Fibroblast of mammary gland (primary cell): Measurements from ENCODE around the gene IGFBP4.

Source experiments
- DNase-seq: peaks from one replicate; pipeline ENCODE4 v3.0.0-alpha.2; 2010; ENCODE audit warnings: low read depth
- H3K4me3 ChIP-seq: 2 replicates; pipeline ENCODE4 v1.5.1; 2011; ENCODE audit warnings: low read depth, mild to moderate bottlenecking, low read length, moderate library complexity; ENCODE audit not compliant: control insufficient read depth
- TF ChIP-seq, protein P1 (sequence below): conservative IDR thresholded peaks from 2 replicates; pipeline ENCODE4 v1.5.1; 2011; ENCODE audit warnings: low read depth, low read length, inconsistent platforms; ENCODE audit not compliant: control insufficient read depth, insufficient read depth

IGFBP4 gene

DNA sequence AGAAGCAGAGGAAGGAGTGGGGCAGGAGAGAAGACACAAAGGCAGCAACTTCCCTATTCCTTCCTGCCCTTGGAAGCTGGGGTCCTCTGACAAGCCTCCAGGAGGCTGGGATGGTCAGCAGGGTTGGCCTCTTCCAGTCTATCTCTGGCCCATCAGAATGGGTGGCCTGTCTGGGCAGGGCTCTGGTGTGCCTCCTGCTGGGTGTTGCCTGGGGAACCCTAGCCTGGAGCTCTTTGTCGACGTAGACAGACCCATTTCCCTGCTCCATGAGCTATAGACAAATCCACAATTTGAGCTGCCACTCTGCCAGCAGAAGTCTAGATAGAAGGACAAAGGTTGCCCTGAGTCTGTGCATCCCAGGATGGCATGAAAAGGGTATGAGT is 11.4 kb downstream of the IGFBP4 start:
- no peak for DNase-seq
- TF ChIP-seq, protein P1, sequence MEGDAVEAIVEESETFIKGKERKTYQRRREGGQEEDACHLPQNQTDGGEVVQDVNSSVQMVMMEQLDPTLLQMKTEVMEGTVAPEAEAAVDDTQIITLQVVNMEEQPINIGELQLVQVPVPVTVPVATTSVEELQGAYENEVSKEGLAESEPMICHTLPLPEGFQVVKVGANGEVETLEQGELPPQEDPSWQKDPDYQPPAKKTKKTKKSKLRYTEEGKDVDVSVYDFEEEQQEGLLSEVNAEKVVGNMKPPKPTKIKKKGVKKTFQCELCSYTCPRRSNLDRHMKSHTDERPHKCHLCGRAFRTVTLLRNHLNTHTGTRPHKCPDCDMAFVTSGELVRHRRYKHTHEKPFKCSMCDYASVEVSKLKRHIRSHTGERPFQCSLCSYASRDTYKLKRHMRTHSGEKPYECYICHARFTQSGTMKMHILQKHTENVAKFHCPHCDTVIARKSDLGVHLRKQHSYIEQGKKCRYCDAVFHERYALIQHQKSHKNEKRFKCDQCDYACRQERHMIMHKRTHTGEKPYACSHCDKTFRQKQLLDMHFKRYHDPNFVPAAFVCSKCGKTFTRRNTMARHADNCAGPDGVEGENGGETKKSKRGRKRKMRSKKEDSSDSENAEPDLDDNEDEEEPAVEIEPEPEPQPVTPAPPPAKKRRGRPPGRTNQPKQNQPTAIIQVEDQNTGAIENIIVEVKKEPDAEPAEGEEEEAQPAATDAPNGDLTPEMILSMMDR, result no peak
- no peak overlapping the region for H3K4me3 ChIP-seq

DNA sequence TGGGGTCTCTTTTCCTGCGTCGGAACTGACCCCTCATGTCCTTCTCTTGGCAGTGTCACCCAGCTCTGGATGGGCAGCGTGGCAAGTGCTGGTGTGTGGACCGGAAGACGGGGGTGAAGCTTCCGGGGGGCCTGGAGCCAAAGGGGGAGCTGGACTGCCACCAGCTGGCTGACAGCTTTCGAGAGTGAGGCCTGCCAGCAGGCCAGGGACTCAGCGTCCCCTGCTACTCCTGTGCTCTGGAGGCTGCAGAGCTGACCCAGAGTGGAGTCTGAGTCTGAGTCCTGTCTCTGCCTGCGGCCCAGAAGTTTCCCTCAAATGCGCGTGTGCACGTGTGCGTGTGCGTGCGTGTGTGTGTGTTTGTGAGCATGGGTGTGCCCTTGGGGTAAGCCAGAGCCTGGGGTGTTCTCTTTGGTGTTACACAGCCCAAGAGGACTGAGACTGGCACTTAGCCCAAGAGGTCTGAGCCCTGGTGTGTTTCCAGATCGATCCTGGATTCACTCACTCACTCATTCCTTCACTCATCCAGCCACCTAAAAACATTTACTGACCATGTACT is 13.2 kb downstream of the IGFBP4 start:
- TF ChIP-seq, protein P1, result no peak
- H3K4me3 ChIP-seq, result no peak overlapping the region
- peak; percentile 55 for DNase-seq

GRCh38 chr17:40457369-40457768 is 14.1 kb downstream of the IGFBP4 start:
- TF ChIP-seq, protein P1, result no peak
- no peak overlapping the region for H3K4me3 ChIP-seq
- no peak for DNase-seq

- DNase-seq, result peak; percentile 90
- H3K4me3 ChIP-seq, result no peak overlapping the region
- TF ChIP-seq, protein P1, result no peak
Observed at GRCh38 chr17:40457964-40458791, 14.9 kb downstream of the IGFBP4 start.

DNA sequence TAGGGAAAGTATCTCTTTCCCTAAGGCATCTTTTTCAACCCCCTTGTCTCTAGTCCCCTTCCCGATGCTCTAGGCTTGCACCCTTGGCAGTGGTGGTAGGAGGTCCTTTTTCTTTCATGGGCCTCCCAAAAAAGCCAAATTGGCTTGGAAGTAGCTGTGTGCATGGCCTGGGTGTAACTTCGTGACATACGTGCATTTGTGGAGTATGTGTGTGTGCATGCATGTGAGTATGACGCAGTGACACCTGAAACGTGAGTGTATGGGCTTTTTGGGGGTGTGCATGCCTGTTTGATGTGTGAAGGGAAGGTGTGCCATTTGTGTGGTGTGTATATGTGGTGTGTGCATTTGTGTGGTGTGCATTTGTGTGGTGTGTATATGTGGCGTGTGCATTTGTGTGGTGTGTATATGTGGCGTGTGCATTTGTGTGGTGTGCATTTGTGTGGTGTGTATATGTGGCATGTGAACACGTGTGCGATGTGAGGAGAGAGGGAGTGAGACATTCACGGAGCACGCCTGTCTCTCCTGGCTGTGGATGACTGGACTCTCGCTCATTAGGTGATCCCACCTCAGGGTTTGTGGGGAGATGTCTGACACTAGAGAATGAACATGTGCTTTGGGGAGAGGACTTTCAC is 15.7 kb downstream of the IGFBP4 start:
- TF ChIP-seq, protein P1, result no peak
- no peak overlapping the region for H3K4me3 ChIP-seq
- DNase-seq, result peak; percentile 65

DNA sequence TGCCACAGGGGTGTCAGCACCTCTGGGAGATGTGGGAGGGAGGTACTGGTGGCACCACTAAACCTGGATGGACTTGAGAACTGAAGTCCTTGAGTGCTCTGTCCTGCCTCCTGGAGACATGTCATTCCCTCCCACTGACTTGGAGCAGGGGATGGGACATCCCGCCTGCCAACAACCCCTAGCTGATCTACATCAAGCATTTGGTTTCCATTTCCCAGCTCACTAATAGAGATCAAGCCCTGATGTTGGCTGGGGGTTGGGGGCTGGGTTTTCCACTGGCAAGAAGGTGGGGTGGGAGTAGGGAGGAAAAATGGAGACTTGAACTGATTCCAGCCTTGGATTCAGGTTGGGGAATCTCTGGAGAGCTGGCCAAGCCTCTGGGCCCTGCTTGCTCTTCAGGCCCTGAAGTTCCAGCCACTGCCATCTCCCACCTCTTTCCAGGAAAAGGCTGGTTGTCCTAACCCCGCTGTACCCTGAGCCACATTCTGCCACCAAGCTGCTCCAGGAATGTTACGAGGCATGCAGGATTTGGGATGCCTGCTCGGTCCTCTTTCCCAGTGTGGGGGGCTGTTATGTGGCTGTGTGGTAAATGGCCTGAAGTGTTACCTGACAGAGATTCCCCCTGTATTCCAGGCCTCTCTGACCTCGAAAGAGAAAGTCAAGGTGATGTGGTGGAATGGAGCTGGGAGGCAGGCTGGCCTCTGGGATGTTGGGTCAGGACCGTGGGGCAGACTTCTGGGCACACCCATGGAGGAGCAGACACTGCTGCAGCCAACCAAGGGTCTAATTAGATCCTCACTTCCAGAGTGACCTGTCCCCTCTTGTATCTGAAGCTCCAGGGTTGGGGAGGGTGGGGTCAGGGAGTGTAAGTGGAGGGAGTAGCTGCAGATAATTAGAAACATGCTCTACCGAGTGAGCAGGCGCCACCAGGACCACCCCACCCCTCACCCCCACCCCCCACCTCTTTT is 16.7 kb downstream of the IGFBP4 start:
- DNase-seq, result peak; percentile 40
- H3K4me3 ChIP-seq, result no peak overlapping the region
- TF ChIP-seq, protein P1, result no peak
